ENCODE measurements around the gene ZNF512. TPM values are rescaled to one million over a fixed set of nuclear protein-coding genes. Genes with fewer than 3 reads are reported as not detected.

ZNF512 gene
- total and polyA plus RNA-seq, 7 experiments from 2014 or later = 26.6 to 64.6 (median 48.6) TPM

GRCh38 chr2:27667446-27667845 lies 84.6 kb downstream of the ZNF512 start:
- ChIA-PET POLR2A (no interaction called here), CTCF (interaction anchor here (0.7 to 1.2 kb wide), 2 partner anchors 16 to 40 kb away, joined by 4 to 7 read pairs; no protein-coding TSS in a partner anchor)
- H3K4me3 ChIP-seq (ENCODE audit: low read length) = no peak overlapping the region
- peak overlapping the region in 1 of 10 donors; percentile 69 for H3K4me3 Mint-ChIP-seq
- peaks cover 12 to 55% (median 46%) of the 10 kb centered on the region in 7 donors for H3K4me1 Mint-ChIP-seq
- ATAC-seq (no peak), DNase-seq (no peak)
- H3K27me3 Mint-ChIP-seq = no peaks in the 10 kb centered on the region
- H3K36me3 ChIP-seq (ENCODE audit: control insufficient read depth in 2 of 3, insufficient read depth in 3 of 3, low read length in 3 of 3) = peaks cover 6 to 41% (median 13%) of the 10 kb centered on the region in 3 experiments
- intact Hi-C loops (cut with micrococcal nuclease) = no loop called here
- H3K4me1 ChIP-seq (ENCODE audit: control insufficient read depth in 2 of 2, insufficient read depth in 2 of 2, low read length in 2 of 2) = peaks cover 15 to 16% of the 10 kb centered on the region in 2 donors
- H3K27ac Mint-ChIP-seq = no peak overlapping the region
- peaks cover 12 to 35% (median 28%) of the 10 kb centered on the region in 5 donors for H3K36me3 Mint-ChIP-seq
- H3K9me3 Mint-ChIP-seq = peaks cover 0 to 3% (median 0%) of the 10 kb centered on the region in 11 donors
- H3K27me3 ChIP-seq (ENCODE audit: control insufficient read depth in 2 of 2, insufficient read depth in 2 of 2, low read length in 2 of 2) = no peaks in the 10 kb centered on the region
- H3K9me3 ChIP-seq (ENCODE audit: control insufficient read depth in 2 of 3, low read length in 3 of 3) = no peaks in the 10 kb centered on the region
- no peak overlapping the region for H3K27ac ChIP-seq (ENCODE audit: low read depth, low read length)

- Histone ChIP-seq H3K4me3 (ENCODE audit: low read length) (no peak overlapping the region), H3K36me3 (ENCODE audit: control insufficient read depth in 2 of 3, insufficient read depth in 3 of 3, low read length in 3 of 3) (peaks cover 16 to 55% (median 27%) of the 10 kb centered on the region in 3 experiments), H3K27ac (ENCODE audit: low read depth, low read length) (no peak overlapping the region), H3K4me1 (ENCODE audit: control insufficient read depth in 2 of 2, insufficient read depth in 2 of 2, low read length in 2 of 2) (no peaks in the 10 kb centered on the region), H3K27me3 (ENCODE audit: control insufficient read depth in 2 of 2, insufficient read depth in 2 of 2, low read length in 2 of 2) (no peaks in the 10 kb centered on the region), H3K9me3 (ENCODE audit: control insufficient read depth in 2 of 3, low read length in 3 of 3) (no peaks in the 10 kb centered on the region)
- Mint-ChIP-seq H3K36me3 (peaks cover 14 to 55% (median 36%) of the 10 kb centered on the region in 5 donors), H3K9me3 (no peaks in the 10 kb centered on the region), H3K27ac (peak overlapping the region in 1 of 9 donors; percentile 25), H3K4me3 (no peak overlapping the region), H3K4me1 (peaks cover 0 to 32% (median 18%) of the 10 kb centered on the region in 7 donors), H3K27me3 (no peaks in the 10 kb centered on the region)
- ChIA-PET POLR2A (no interaction called here), CTCF (no interaction called here)
- no peak for ATAC-seq
- intact Hi-C loops (cut with micrococcal nuclease) = no loop called here
- no peak for DNase-seq
Measured at GRCh38 chr2:27671235-27671634, 88.4 kb downstream of the ZNF512 start.

Other genes with a start within 250 kb of the ZNF512 start
- gene GTF3C2, start 226.3 kb upstream of the ZNF512 start, total RNA-seq = 100 to 1,000 TPM in 1 of 5 experiments, 10 to 100 TPM in 4; 68.0 to 106 (median 78.3) TPM
- gene GTF3C2, start 226.3 kb upstream of the ZNF512 start, polyA plus RNA-seq = 10 to 100 TPM; 26.6 to 56.1 TPM
- 10 to 100 TPM; 36.5 to 56.1 (median 44.1) TPM for gene EIF2B4, start 212.7 kb upstream of the ZNF512 start, total RNA-seq
- 10 to 100 TPM; 23.8 to 42.2 TPM for gene EIF2B4, start 212.7 kb upstream of the ZNF512 start, polyA plus RNA-seq
- gene SNX17, start 212.4 kb upstream of the ZNF512 start, total RNA-seq = 100 to 1,000 TPM in 3 of 5 experiments, 10 to 100 TPM in 2; 71.0 to 128 (median 111) TPM
- 100 to 1,000 TPM; 187 to 209 TPM for gene SNX17, start 212.4 kb upstream of the ZNF512 start, polyA plus RNA-seq
- 10 to 100 TPM; 15.6 to 23.2 (median 19.2) TPM for gene ZNF513, start 202.3 kb upstream of the ZNF512 start, total RNA-seq
- 1 to 10 TPM; 2.6 to 8.1 TPM for gene ZNF513, start 202.3 kb upstream of the ZNF512 start, polyA plus RNA-seq
- 100 to 1,000 TPM in 1 of 5 experiments, 10 to 100 TPM in 4; 39.5 to 101 (median 45.1) TPM for gene PPM1G, start 173.5 kb upstream of the ZNF512 start, total RNA-seq
- 100 to 1,000 TPM in 1 of 2 donors, 10 to 100 TPM in 1; 74.4 to 107 TPM for gene PPM1G, start 173.5 kb upstream of the ZNF512 start, polyA plus RNA-seq
- 100 to 1,000 TPM in 4 of 5 experiments, 10 to 100 TPM in 1; 94.4 to 181 (median 121) TPM for gene NRBP1, start 154.4 kb upstream of the ZNF512 start, total RNA-seq
- gene NRBP1, start 154.4 kb upstream of the ZNF512 start, polyA plus RNA-seq = 100 to 1,000 TPM in 1 of 2 donors, 10 to 100 TPM in 1; 70.0 to 124 TPM
- 10 to 100 TPM in 3 of 5 experiments, 1 to 10 TPM in 2; 5.7 to 27.1 (median 11.5) TPM for gene KRTCAP3, start 140.7 kb upstream of the ZNF512 start, total RNA-seq
- gene KRTCAP3, start 140.7 kb upstream of the ZNF512 start, polyA plus RNA-seq = 1 to 10 TPM in 1 of 2 donors, under 1 TPM in 1; 0.39 to 2.6 TPM
- 10 to 100 TPM; 12.3 to 35.8 (median 22.2) TPM for gene IFT172, start 93.3 kb upstream of the ZNF512 start, total RNA-seq
- gene IFT172, start 93.3 kb upstream of the ZNF512 start, polyA plus RNA-seq = 1 to 10 TPM; 1.4 to 4.6 TPM
- not detected for gene FNDC4, start 87.8 kb upstream of the ZNF512 start, total RNA-seq
- gene FNDC4, start 87.8 kb upstream of the ZNF512 start, polyA plus RNA-seq = not detected
- gene GCKR, start 86.2 kb upstream of the ZNF512 start, total RNA-seq = not detected
- not detected for gene GCKR, start 86.2 kb upstream of the ZNF512 start, polyA plus RNA-seq
- 1 to 10 TPM in 4 of 5 experiments, under 1 TPM in 1; 0.61 to 2.7 (median 1.9) TPM for gene CCDC121, start 46.0 kb downstream of the ZNF512 start, total RNA-seq
- gene CCDC121, start 46.0 kb downstream of the ZNF512 start, polyA plus RNA-seq = 1 to 10 TPM; 1.7 to 2.1 TPM
- 10 to 100 TPM; 27.8 to 45.5 (median 28.9) TPM for gene GPN1, start 46.0 kb downstream of the ZNF512 start, total RNA-seq
- gene GPN1, start 46.0 kb downstream of the ZNF512 start, polyA plus RNA-seq = 10 to 100 TPM; 65.0 to 73.6 TPM
- gene SUPT7L, start 80.6 kb downstream of the ZNF512 start, total RNA-seq = 10 to 100 TPM; 37.9 to 58.6 (median 46.5) TPM
- gene SUPT7L, start 80.6 kb downstream of the ZNF512 start, polyA plus RNA-seq = 10 to 100 TPM; 19.0 to 20.7 TPM
- 10 to 100 TPM; 14.7 to 27.0 (median 23.2) TPM for gene SLC4A1AP, start 80.8 kb downstream of the ZNF512 start, total RNA-seq
- gene SLC4A1AP, start 80.8 kb downstream of the ZNF512 start, polyA plus RNA-seq = 10 to 100 TPM; 28.7 to 37.6 TPM
- gene MRPL33, start 188.7 kb downstream of the ZNF512 start, total RNA-seq = 10 to 100 TPM; 27.3 to 39.4 (median 35.1) TPM
- 100 to 1,000 TPM; 201 to 233 TPM for gene MRPL33, start 188.7 kb downstream of the ZNF512 start, polyA plus RNA-seq

Measured in naive thymus-derived CD4-positive, alpha-beta T cell (primary cell).